HEK293 (cell line): ENCODE measurements around the gene NUP153.

Source experiments
- CTCF ChIA-PET: fragments of 350-600 bp; formaldehyde crosslinking; extraction: SDS; loops from one replicate; lab custom pipeline; 2021; ENCODE audit warnings: antibody characterized with exemption; lab: Yijun Ruan, JAX
- POLR2A ChIA-PET: fragments of 300-600 bp; formaldehyde crosslinking; extraction: SDS; loops from one replicate; lab custom pipeline; 2020; ENCODE audit warnings: antibody characterized with exemption, inconsistent platforms; lab: Yijun Ruan, JAX
- H3K27ac ChIP-seq: fragments of 200-500 bp; sonication (Bioruptor generic); 2 replicates; pipeline ENCODE4 v1.5.1; 2014; ENCODE audit warnings: low read depth, low read length, control low read depth, inconsistent platforms; ENCODE audit errors: extremely low read depth
- H3K36me3 ChIP-seq, 2 experiments: fragments of 200-500 bp in 1 of 2; sonication (Bioruptor generic) in 1 of 2; 1 replicate in 1 of 2; 2 replicates in 1 of 2; pipeline ENCODE4 v1.5.1; 2014 to 2017; ENCODE audit warnings: inconsistent platforms in 2 of 2, low read length in 2 of 2; ENCODE audit not compliant: control insufficient read depth in 2 of 2, insufficient read depth in 1 of 2
- H3K4me1 ChIP-seq: fragments of 200-500 bp; sonication (Bioruptor generic); 2 replicates; pipeline ENCODE4 v1.5.1; 2014; ENCODE audit warnings: mild to moderate bottlenecking, low read length, inconsistent platforms; ENCODE audit not compliant: control insufficient read depth, insufficient read depth
- H3K4me3 ChIP-seq: 2 replicates; pipeline ENCODE4 v1.5.1; 2011; ENCODE audit warnings: low read depth, mild to moderate bottlenecking, control low read depth, low read length, moderate library complexity
- H3K9me3 ChIP-seq: fragments of 200-500 bp; sonication (Bioruptor generic); 2 replicates; pipeline ENCODE4 v1.5.1; 2014; ENCODE audit warnings: low read depth, low read length, inconsistent platforms; ENCODE audit not compliant: control insufficient read depth, insufficient read depth
- OVOL3 ChIP-seq: fragments of 450-650 bp; formaldehyde crosslinking; IDR thresholded peaks from 2 replicates; pipeline ENCODE4 v1.5.1; 2016; ENCODE audit warnings: missing biosample characterization, missing genetic modification characterization
- PRDM1 ChIP-seq: fragments of 450-650 bp; formaldehyde crosslinking; IDR thresholded peaks from 2 replicates; pipeline ENCODE4; 2016; ENCODE audit warnings: missing biosample characterization, missing genetic modification characterization
- REPIN1 ChIP-seq: fragments of 450-650 bp; formaldehyde crosslinking; IDR thresholded peaks from 2 replicates; pipeline ENCODE4 v1.5.1; 2017; ENCODE audit warnings: missing biosample characterization, missing genetic modification characterization, low read depth
- SCRT2 ChIP-seq: fragments of 450-650 bp; formaldehyde crosslinking; IDR thresholded peaks from 2 replicates; pipeline ENCODE4 v1.5.1; 2016; ENCODE audit warnings: missing biosample characterization, missing genetic modification characterization
- ZBTB49 ChIP-seq: fragments of 450-650 bp; formaldehyde crosslinking; IDR thresholded peaks from 2 replicates; pipeline ENCODE4 v1.5.1; 2016; ENCODE audit warnings: missing biosample characterization, missing genetic modification characterization, low read depth
- ZBTB8A ChIP-seq: fragments of 450-650 bp; formaldehyde crosslinking; IDR thresholded peaks from 2 replicates; pipeline ENCODE4 v1.5.1; 2016; ENCODE audit warnings: missing biosample characterization, missing genetic modification characterization
- ZIC2 ChIP-seq: fragments of 450-650 bp; formaldehyde crosslinking; IDR thresholded peaks from 2 replicates; pipeline ENCODE4 v1.5.1; 2016; ENCODE audit warnings: missing biosample characterization, missing genetic modification characterization
- ZNF202 ChIP-seq: fragments of 450-650 bp; formaldehyde crosslinking; IDR thresholded peaks from 2 replicates; pipeline ENCODE4 v1.5.1; 2016; ENCODE audit warnings: missing biosample characterization, missing genetic modification characterization, borderline replicate concordance
- ZNF280D ChIP-seq: fragments of 450-650 bp; formaldehyde crosslinking; IDR thresholded peaks from 2 replicates; pipeline ENCODE4 v1.5.1; 2016; ENCODE audit warnings: missing biosample characterization, missing genetic modification characterization
- ZNF398 ChIP-seq: fragments of 450-650 bp; formaldehyde crosslinking; IDR thresholded peaks from 2 replicates; pipeline ENCODE4 v1.5.1; 2017; ENCODE audit warnings: missing biosample characterization, missing genetic modification characterization
- ZNF518A ChIP-seq: fragments of 450-650 bp; formaldehyde crosslinking; conservative IDR thresholded peaks from 2 replicates; pipeline ENCODE4 v1.5.1; 2016; ENCODE audit warnings: low read depth, missing biosample characterization, missing genetic modification characterization
- ZNF571 ChIP-seq: fragments of 450-650 bp; formaldehyde crosslinking; IDR thresholded peaks from 2 replicates; pipeline ENCODE4 v1.5.0; 2017; ENCODE audit warnings: missing biosample characterization, missing genetic modification characterization
- ZNF600 ChIP-seq: fragments of 450-650 bp; formaldehyde crosslinking; IDR thresholded peaks from 2 replicates; pipeline ENCODE4 v1.5.1; 2016; ENCODE audit warnings: missing biosample characterization, missing genetic modification characterization
- ZNF621 ChIP-seq: fragments of 450-650 bp; formaldehyde crosslinking; IDR thresholded peaks from 2 replicates; pipeline ENCODE4 v1.5.1; 2017; ENCODE audit warnings: missing biosample characterization, missing genetic modification characterization
- ZNF704 ChIP-seq: fragments of 450-650 bp; formaldehyde crosslinking; IDR thresholded peaks from 2 replicates; pipeline ENCODE4 v1.5.1; 2016; ENCODE audit warnings: missing biosample characterization, missing genetic modification characterization
- ZNF747 ChIP-seq: fragments of 450-650 bp; formaldehyde crosslinking; IDR thresholded peaks from 2 replicates; pipeline ENCODE4 v1.5.1; 2016; ENCODE audit warnings: missing biosample characterization, missing genetic modification characterization
- ZSCAN16 ChIP-seq: fragments of 450-650 bp; formaldehyde crosslinking; IDR thresholded peaks from 2 replicates; pipeline ENCODE4 v1.5.1; 2016; ENCODE audit warnings: missing biosample characterization, missing genetic modification characterization

The NUP153 gene

GRCh38 chr6:17630511-17631073 lies 76.1 kb downstream of the NUP153 start:
- H3K36me3 ChIP-seq = peaks cover 41 to 87% of the 10 kb centered on the region in 2 experiments
- POLR2A ChIA-PET = no interaction called here
- H3K4me3 ChIP-seq = no peak overlapping the region
- H3K27ac ChIP-seq = no peak overlapping the region
- peaks cover 10% of the 10 kb centered on the region; the same call in 1 of the 2 replicates for H3K4me1 ChIP-seq
- CTCF ChIA-PET = interaction anchor here (1.0 kb wide), 1 partner anchor 72 kb away, joined by 3 read pairs; no protein-coding TSS in a partner anchor
- TF ChIP-seq ZNF398 (peak; percentile 60), PRDM1 (tag by site-specific recombination) (0 out of 2 replicates have a peak, but pooled peaks have one; percentile 37), ZNF621 (no peak)
- no peaks in the 10 kb centered on the region for H3K9me3 ChIP-seq

GRCh38 chr6:17629824-17630510 lies 76.8 kb downstream of the NUP153 start:
- Histone ChIP-seq H3K4me3 (no peak overlapping the region), H3K4me1 (peaks cover 10% of the 10 kb centered on the region; the same call in 1 of the 2 replicates), H3K27ac (no peak overlapping the region), H3K9me3 (no peaks in the 10 kb centered on the region), H3K36me3 (peaks cover 41 to 88% of the 10 kb centered on the region in 2 experiments)
- no peak for TF ChIP-seq ZNF518A (tag by site-specific recombination)
- no peak for TF ChIP-seq ZBTB49 (tag by site-specific recombination)
- no peak for TF ChIP-seq ZNF280D (tag by site-specific recombination)
- no peak for TF ChIP-seq ZNF600 (tag by site-specific recombination)
- no peak for TF ChIP-seq OVOL3 (tag by site-specific recombination)
- no peak for TF ChIP-seq ZNF571
- TF ChIP-seq ZNF704 (tag by site-specific recombination) = no peak
- no peak for TF ChIP-seq ZSCAN16 (tag by site-specific recombination)
- no peak for TF ChIP-seq ZNF747 (tag by site-specific recombination)
- TF ChIP-seq ZNF202 (tag by site-specific recombination) = no peak
- no peak for TF ChIP-seq ZIC2 (tag by site-specific recombination)
- TF ChIP-seq REPIN1 (tag by site-specific recombination) = no peak
- TF ChIP-seq SCRT2 (tag by site-specific recombination) = no peak
- no peak for TF ChIP-seq ZBTB8A (tag by site-specific recombination)
- POLR2A ChIA-PET = no interaction called here
- CTCF ChIA-PET = no interaction called here
